HEK293T (cell line): ENCODE results near the gene DSCAM.

Source experiments
- ARNT ChIP-seq: fragments of 450-650 bp; IDR thresholded peaks from 2 replicates; pipeline ENCODE4 v1.6.1; 2017; ENCODE audit warnings: mild to moderate bottlenecking
- BHLHE40 ChIP-seq: fragments of 450-650 bp; IDR thresholded peaks from 2 replicates; pipeline ENCODE4 v1.6.1; 2016; ENCODE audit warnings: mild to moderate bottlenecking, moderate library complexity, borderline replicate concordance
- FOXA1 ChIP-seq: fragments of 450-650 bp; IDR thresholded peaks from 2 replicates; pipeline ENCODE4 v1.6.1; 2016; ENCODE audit warnings: mild to moderate bottlenecking
- FOXM1 ChIP-seq: fragments of 450-650 bp; IDR thresholded peaks from 2 replicates; pipeline ENCODE4 v1.6.1; 2017; ENCODE audit warnings: mild to moderate bottlenecking, borderline replicate concordance
- L3MBTL2 ChIP-seq: fragments of 450-650 bp; conservative IDR thresholded peaks from 2 replicates; pipeline ENCODE4 v1.6.1; 2016; ENCODE audit warnings: mild to moderate bottlenecking
- LEF1 ChIP-seq: fragments of 450-650 bp; IDR thresholded peaks from 2 replicates; pipeline ENCODE4 v1.6.1; 2017; ENCODE audit warnings: mild to moderate bottlenecking, borderline replicate concordance
- NFRKB ChIP-seq: fragments of 450-650 bp; IDR thresholded peaks from 2 replicates; pipeline ENCODE4 v1.6.1; 2016; ENCODE audit warnings: mild to moderate bottlenecking, moderate library complexity
- SP1 ChIP-seq: fragments of 450-650 bp; IDR thresholded peaks from 2 replicates; pipeline ENCODE4 v1.6.1; 2017
- SUZ12 ChIP-seq: fragments of 450-650 bp; IDR thresholded peaks from 2 replicates; pipeline ENCODE4 v1.6.1; 2016; ENCODE audit warnings: mild to moderate bottlenecking

DNA sequence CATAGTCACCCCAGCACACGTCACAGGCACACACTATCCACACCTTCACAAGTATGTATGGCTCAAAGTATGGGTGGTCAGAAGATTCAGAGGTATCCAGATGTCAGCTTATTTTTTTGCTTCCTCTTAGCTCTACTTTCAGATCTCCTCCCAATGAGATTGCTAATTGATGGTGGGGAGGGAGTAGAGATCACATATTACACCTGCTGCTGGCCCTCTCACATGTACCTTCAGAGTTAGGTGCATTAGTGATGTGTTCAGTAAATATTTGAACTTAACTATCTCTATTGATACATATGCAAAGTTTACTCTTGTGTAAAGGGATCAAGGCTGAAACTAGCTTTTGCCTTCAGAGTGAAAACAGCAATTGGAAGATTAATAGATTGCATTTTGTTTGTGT, 717.1 kb downstream of the DSCAM start:
- TF ChIP-seq SP1: no peak
- no peak for TF ChIP-seq ARNT
- no peak for TF ChIP-seq FOXM1
- TF ChIP-seq LEF1: no peak
- TF ChIP-seq FOXA1: no peak
- TF ChIP-seq L3MBTL2: no peak
- no peak for TF ChIP-seq NFRKB
- no peak for TF ChIP-seq BHLHE40
- TF ChIP-seq SUZ12: no peak
